ENCODE data around the gene C5.
"Not testable (repeated sequence)": the region's sequence is repeated elsewhere in the genome, so short reads cannot be mapped to it uniquely, and the experiment has no call there.

Gene C5

DNA sequence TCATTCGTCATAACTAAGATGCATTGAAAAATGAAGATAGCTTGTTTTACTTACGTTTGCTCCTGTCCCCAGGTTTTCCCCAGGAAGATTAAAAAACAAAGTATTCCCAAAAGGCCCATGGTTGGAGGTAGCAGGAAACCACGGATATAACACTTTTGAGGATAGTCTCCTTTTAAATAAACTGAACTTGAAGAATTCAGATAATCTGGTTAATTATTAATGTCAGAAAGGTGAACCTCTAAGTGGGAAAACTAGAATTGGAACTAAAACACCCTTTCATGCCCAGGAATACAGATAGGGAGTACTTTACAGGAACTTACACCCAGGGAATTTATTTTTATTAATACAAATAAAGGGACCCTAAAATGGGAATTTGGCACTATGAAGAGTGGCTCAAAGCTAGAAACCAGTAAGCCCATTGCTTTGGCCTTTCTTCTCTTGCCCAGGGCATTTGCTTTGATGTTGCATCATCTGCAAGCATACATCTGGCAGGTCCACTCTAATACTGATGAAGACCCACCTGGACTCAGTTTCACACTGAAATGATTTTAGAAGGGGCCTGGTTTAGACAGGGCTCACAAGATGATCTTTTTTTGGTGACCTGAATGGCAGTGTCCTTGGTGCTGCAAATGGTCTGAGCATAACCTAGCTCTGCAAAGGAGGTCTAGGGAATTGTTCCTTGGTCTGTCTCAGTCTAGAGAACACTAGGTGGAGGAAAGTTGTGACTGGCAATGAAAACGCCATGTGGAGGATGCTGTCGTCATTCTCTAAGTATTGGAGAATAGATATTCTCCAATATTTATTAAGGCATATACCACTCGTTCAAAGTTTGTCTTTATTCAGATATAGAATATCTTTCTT lies at the start of gene C5:
Gene C5 (minus strand): TSS at position 148 of the 861 bp plus-strand sequence. CDS start 29 bp downstream, at position 119.
- TF ChIP-seq, protein P1, sequence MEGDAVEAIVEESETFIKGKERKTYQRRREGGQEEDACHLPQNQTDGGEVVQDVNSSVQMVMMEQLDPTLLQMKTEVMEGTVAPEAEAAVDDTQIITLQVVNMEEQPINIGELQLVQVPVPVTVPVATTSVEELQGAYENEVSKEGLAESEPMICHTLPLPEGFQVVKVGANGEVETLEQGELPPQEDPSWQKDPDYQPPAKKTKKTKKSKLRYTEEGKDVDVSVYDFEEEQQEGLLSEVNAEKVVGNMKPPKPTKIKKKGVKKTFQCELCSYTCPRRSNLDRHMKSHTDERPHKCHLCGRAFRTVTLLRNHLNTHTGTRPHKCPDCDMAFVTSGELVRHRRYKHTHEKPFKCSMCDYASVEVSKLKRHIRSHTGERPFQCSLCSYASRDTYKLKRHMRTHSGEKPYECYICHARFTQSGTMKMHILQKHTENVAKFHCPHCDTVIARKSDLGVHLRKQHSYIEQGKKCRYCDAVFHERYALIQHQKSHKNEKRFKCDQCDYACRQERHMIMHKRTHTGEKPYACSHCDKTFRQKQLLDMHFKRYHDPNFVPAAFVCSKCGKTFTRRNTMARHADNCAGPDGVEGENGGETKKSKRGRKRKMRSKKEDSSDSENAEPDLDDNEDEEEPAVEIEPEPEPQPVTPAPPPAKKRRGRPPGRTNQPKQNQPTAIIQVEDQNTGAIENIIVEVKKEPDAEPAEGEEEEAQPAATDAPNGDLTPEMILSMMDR (IDR thresholded peaks at IDR 0.05): no peak
- no peak within 1 kb of the TSS for H3K4me3 ChIP-seq
- peaks cover 0 to 7% (median 4%) of the 10 kb centered on the region in 3 donors for H3K36me3 ChIP-seq
- no peak within 1 kb of the TSS for H3K27ac ChIP-seq
- DNase-seq: no peak
- no peaks in the 10 kb centered on the region for H3K9me3 ChIP-seq
- H3K4me1 ChIP-seq: no peaks in the 10 kb centered on the region
- intact Hi-C loops (cut with DNase I; ENCODE audit: low total_unique reads): no loop called here
- no peaks in the 10 kb centered on the region for H3K27me3 ChIP-seq

DNA sequence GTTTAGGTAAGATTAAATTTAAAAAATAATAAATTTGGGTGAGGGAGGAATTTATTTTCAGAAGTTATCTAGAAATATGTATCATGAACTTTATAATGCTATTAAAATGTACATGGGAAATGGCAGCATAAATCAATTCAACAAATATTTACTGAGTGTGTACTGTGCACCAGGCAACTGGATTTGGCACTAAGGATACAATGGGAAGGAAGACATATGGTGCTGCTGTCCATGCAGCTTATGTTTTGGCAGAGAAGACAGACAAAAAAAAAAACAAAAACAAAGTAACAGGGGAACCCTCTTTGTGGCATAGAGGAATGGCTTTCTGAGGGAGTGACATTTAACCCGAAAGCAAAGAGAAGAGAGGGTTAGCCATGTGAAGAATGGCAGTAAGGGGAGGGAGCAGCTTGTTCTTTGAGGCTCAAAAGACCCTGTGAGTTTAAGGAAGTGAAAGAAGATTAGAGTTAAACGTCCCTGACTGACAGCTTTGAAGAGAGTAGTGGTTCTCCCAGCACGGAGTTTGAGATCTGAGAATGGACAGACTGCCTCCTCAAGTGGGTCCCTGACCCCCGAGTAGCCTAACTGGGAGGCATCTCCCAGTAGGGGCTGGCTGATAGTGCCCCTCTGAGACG lies 48.6 kb upstream of the C5 start:
- intact Hi-C loops (cut with DNase I; ENCODE audit: low total_unique reads): no loop called here
- no peaks in the 10 kb centered on the region for H3K9me3 ChIP-seq
- no peaks in the 10 kb centered on the region for H3K4me1 ChIP-seq
- TF ChIP-seq, protein P1 (IDR thresholded peaks at IDR 0.05): no peak
- no peak overlapping the region for H3K4me3 ChIP-seq
- H3K36me3 ChIP-seq: peaks cover 23 to 32% (median 25%) of the 10 kb centered on the region in 3 donors
- H3K27ac ChIP-seq: no peak overlapping the region
- no peak for DNase-seq
- H3K27me3 ChIP-seq: no peaks in the 10 kb centered on the region

DNA sequence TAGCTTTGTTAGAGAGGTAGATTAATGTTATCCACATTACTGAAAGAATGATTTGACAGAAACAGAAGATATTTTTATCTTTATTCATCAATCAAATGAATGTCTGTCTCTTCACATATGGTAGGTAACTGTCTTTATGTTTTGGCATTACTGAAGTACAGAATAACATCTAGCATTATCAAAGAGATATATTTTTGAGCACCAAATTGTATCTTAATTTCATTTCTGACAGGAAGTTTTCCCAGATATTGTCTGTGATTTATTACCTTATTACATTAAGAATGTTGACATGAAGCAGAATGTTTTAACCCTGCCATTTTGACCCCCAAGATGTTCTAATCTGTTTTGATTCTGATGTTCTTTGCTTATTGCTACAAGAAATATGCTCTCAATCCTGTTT lies 45.0 kb upstream of the C5 start:
- Histone ChIP-seq H3K36me3 (peaks cover 34 to 46% (median 45%) of the 10 kb centered on the region in 3 donors), H3K27ac (no peak overlapping the region), H3K27me3 (no peaks in the 10 kb centered on the region), H3K4me1 (no peaks in the 10 kb centered on the region), H3K9me3 (no peaks in the 10 kb centered on the region), H3K4me3 (no peak overlapping the region)
- TF ChIP-seq, protein P1 (IDR thresholded peaks at IDR 0.05): no peak
- DNase-seq: no peak
- intact Hi-C loops (cut with DNase I; ENCODE audit: low total_unique reads): no loop called here

DNA sequence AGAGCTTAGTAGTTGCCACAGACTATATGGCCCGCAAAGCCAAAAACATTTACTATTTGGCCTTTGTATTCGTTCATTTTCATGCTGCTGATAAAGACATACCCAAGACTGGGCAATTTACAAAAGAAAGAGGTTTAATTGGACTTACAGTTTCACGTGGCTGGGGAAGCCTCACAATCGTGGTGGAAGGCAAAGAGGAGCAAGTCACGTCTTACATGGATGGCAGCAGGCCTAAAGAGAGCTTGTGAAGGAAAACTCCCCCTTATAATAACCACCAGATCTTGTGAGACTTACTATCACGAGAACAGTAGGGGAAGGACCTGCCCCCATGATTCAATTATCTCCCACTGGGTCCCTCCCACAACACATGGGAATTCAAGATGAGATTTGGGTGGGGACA lies 40.7 kb upstream of the C5 start:
- H3K4me1 ChIP-seq; H3K9me3 ChIP-seq; H3K27me3 ChIP-seq; DNase-seq; intact Hi-C loops (cut with DNase I; ENCODE audit: low total_unique reads); H3K4me3 ChIP-seq; H3K27ac ChIP-seq: not testable (repeated sequence)
- H3K36me3 ChIP-seq: peaks cover 12 to 32% (median 13%) of the 10 kb centered on the region in 3 donors

DNA sequence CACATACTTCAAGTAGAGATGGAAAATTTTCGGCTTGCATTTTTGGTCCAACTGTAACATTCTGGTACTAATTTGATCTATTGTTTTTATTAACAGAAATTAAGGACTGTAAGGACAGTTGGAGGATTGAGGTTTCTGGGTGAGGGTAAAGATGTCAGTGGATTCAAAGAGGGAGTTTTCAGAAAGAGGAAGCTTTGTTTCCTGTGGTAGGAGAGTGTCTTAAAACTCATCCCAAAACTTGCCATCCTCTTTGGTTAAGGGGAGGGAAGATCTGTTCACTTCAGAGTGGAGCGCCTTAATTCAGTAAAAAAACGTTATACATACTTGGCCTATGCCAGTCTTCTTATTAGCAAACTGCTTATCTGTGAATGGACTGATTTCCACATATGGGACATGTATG lies 38.5 kb upstream of the C5 start:
- Histone ChIP-seq H3K4me3 (no peak overlapping the region), H3K4me1 (no peaks in the 10 kb centered on the region), H3K27ac (no peak overlapping the region), H3K36me3 (peaks cover 12 to 32% (median 13%) of the 10 kb centered on the region in 3 donors), H3K9me3 (no peaks in the 10 kb centered on the region), H3K27me3 (no peaks in the 10 kb centered on the region)
- TF ChIP-seq, protein P1 (IDR thresholded peaks at IDR 0.05): no peak
- DNase-seq: no peak
- intact Hi-C loops (cut with DNase I; ENCODE audit: low total_unique reads): no loop called here

DNA sequence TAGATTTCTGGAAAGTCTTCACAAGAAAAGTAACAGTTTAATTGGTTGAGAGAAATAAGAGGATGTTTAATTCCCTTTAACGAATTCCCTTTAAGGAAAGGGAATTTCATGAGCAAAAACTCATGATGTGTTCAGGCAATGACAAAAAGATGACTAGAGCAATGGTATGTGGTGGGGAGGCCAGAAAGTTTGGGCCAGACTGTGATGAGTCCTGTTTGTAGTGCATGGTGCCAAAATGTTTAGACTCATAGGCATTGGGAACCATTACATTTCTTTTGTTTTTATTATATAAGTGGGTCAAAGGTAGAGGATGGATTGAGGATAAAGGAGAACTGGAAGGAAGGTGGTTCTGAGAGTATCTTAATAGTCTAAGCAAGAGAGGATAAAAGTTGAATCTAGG lies 35.6 kb upstream of the C5 start:
- Histone ChIP-seq H3K36me3 (peaks cover 11 to 46% (median 17%) of the 10 kb centered on the region in 3 donors), H3K4me3 (no peak overlapping the region), H3K4me1 (no peaks in the 10 kb centered on the region), H3K27me3 (no peaks in the 10 kb centered on the region), H3K9me3 (no peaks in the 10 kb centered on the region), H3K27ac (no peak overlapping the region)
- intact Hi-C loops (cut with DNase I; ENCODE audit: low total_unique reads): no loop called here
- no peak for DNase-seq
- TF ChIP-seq, protein P1 (IDR thresholded peaks at IDR 0.05): no peak
